ENCODE data around the gene GPC2. TPM values are rescaled to one million over a fixed set of nuclear protein-coding genes. Genes with fewer than 3 reads are reported as not detected.
"Not testable (repeated sequence)": the region's sequence is repeated elsewhere in the genome, so short reads cannot be mapped to it uniquely, and the experiment has no call there.

GPC2 gene
- total RNA-seq, 1 donor = 1.2 TPM

DNA sequence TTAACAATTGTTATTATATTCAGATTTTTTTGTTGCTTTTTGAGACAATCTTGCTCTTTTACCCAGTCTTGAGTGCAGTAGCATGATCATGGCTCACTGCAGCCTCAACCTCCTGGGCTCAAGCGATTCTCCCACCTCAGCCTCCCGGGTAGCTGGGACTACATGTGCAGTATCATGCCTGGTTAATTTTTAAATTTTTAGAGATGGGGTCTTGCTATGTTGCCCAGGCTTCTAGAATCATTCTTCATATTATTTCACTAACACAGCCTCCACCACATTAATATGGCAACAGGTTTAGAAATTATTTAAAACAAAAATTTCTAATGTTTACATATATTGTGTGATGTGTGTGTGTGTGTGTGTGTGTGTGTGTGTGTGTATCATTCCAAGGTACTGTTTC is 29.9 kb downstream of the GPC2 start:
- DNase-seq (ENCODE audit: low read depth) = no peak
- H3K4me3 ChIP-seq (ENCODE audit: low read depth, low read length) = no peak overlapping the region
- TF ChIP-seq, protein P1, sequence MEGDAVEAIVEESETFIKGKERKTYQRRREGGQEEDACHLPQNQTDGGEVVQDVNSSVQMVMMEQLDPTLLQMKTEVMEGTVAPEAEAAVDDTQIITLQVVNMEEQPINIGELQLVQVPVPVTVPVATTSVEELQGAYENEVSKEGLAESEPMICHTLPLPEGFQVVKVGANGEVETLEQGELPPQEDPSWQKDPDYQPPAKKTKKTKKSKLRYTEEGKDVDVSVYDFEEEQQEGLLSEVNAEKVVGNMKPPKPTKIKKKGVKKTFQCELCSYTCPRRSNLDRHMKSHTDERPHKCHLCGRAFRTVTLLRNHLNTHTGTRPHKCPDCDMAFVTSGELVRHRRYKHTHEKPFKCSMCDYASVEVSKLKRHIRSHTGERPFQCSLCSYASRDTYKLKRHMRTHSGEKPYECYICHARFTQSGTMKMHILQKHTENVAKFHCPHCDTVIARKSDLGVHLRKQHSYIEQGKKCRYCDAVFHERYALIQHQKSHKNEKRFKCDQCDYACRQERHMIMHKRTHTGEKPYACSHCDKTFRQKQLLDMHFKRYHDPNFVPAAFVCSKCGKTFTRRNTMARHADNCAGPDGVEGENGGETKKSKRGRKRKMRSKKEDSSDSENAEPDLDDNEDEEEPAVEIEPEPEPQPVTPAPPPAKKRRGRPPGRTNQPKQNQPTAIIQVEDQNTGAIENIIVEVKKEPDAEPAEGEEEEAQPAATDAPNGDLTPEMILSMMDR (IDR thresholded peaks at IDR 0.05; ENCODE audit: insufficient read depth, low read length) = no peak

DNA sequence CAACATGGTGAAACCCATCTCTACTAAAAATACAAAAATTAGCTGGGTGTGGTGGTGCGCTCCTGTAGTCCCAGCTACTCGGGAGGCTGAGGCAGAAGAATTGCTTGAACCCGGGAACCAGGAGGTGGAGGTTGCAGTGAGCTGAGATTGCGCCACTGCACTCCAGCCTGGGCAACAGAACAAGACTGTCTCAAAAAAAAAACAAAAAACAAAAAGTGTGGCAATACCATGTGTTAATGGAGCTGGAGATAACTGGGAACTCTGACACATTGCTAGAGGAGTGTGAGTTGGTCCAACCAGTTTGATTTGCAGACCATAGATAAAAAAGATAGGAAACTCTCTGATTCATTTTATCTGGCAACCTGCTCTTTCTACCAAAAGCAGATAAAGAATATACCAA is 30.8 kb downstream of the GPC2 start:
- peak; percentile 98 for DNase-seq (ENCODE audit: low read depth)
- not testable (repeated sequence) for H3K4me3 ChIP-seq (ENCODE audit: low read depth, low read length)

DNA sequence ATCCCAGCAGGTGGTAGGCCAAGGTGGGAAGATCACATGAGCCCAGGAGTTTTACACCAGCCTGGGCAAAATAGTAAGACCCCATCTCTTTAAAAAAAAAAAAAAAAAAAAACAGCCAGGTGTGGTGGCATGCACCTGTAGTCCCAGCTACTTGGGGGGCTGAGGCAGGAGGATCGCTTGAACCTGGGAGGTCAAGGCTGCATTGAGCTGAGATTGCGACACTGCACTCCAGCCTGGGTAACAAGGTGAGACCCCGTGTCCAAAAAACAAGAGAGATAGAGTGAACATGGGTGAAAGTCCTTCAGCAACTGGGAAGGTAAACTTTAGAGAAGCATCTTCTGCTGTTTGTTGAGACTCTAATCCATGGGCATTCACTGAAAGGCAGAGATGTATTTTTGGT is 34.7 kb downstream of the GPC2 start:
- no peak overlapping the region for H3K4me3 ChIP-seq (ENCODE audit: low read depth, low read length)
- DNase-seq (ENCODE audit: low read depth) = no peak
- TF ChIP-seq, protein P1 (IDR thresholded peaks at IDR 0.05; ENCODE audit: insufficient read depth, low read length) = no peak

DNA sequence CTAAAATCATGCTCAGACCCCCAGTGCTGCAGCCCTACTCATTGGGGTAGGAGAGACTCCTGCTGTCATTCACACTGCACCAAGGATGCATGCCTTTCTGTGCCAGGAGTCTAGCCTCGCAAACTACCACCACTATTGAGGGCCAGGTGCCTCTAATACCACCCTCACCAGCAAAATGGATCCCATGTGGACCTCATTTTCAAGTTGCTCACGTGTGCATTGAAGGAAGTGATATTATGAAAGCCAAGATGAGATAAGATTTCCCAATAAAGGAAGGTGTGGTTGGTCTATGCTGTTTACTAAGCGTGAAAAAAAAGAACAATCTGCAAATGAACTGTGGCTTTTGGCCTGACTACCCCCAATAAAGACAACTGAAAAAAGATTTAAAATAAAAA is 35.6 kb downstream of the GPC2 start:
- no peak overlapping the region for H3K4me3 ChIP-seq (ENCODE audit: low read depth, low read length)
- no peak for DNase-seq (ENCODE audit: low read depth)
- TF ChIP-seq, protein P1 (IDR thresholded peaks at IDR 0.05; ENCODE audit: insufficient read depth, low read length) = no peak

DNA sequence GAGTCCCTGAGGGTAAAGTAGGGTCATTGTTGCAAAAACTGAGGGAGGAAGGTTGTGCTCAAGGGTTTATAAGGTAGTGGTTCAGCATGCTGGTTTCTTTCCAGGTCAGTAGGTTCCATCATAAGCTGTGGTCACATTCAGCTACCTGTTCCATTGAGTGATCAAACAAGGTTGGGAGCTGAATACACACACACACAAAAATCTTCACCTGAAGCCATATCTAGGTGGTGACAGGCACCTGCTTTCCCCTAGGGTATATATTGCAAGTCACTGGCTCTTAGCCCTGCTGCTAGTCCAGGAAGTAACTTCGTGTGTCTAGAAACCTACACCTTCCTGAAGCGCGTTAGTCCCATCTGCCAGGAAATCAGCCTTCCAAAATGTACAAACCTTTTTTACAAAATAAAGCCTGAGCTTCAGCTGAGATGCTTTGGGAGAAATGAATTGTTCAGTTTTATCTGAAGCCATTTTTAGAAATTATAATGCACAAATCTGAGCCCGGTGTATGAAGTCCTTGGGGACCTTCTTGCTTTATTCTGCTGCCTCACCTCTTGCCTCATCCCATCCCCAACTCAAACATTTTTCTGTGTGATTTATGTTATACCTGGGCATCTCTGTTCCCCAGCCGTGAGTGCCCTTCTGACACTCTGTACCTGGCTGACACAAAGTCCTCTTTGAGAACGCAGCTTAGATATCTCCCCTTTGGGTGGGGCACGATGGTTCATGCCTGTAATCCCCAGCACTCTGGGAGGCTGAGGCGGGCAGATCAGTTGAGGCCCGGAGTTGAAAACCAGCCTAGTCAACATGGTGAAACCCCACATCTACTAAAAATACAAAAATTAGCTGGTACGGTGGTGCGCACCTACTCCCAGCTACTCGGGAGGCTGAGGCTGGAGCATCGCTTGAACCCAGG is 39.1 kb downstream of the GPC2 start:
- DNase-seq (ENCODE audit: low read depth) = no peak
- no peak overlapping the region for H3K4me3 ChIP-seq (ENCODE audit: low read depth, low read length)

DNA sequence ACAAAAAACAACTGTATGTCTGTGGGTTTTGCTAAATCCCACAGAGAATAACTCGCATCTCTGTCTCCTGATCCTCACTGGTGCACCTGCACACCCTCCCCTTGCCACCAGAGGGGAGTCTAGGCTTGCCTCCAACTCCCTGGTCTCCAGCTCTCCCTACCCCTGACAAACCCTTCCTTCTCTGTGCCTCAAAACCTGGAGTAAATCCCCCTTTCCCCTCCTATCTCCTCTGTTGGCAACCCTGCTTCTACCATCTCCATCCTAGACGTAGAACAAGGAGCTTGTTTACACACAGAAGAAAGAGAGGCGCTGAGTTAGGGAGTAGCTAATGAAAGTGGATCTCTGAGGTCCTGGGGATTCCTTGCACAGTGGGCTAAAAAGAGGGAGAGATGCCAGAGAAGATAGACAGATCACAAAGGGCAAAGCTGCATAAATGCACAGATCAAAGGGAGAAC is 44.5 kb downstream of the GPC2 start:
- H3K4me3 ChIP-seq (ENCODE audit: low read depth, low read length) = no peak overlapping the region
- peak; percentile 76 for DNase-seq (ENCODE audit: low read depth)
- TF ChIP-seq, protein P1 (IDR thresholded peaks at IDR 0.05; ENCODE audit: insufficient read depth, low read length) = peak; percentile 96

More for the DNA sequence above, 39.1 kb downstream of the GPC2 start:
- TF ChIP-seq, protein P1 (IDR thresholded peaks at IDR 0.05; ENCODE audit: insufficient read depth, low read length) = no peak

DNA sequence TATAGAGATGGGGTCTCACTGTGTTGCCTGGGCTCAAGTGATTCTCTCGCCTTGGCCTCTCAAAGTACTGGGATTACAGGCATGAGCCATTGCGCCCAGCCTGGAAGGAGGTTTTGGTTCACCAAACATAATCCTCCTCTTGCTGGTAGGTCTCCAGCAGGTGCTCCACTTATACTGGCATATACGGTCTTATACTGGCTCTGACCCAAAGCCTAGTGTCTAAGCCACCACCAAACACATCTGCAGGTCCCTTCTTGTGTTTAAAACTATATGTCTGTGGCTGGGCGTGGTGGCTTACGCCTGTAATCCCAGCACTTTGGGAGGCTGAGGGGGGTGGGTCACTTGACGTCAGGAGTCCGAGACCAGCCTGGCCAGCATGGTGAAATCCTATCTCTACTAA is 45.1 kb downstream of the GPC2 start:
- TF ChIP-seq, protein P1 (IDR thresholded peaks at IDR 0.05; ENCODE audit: insufficient read depth, low read length) = no peak
- no peak for DNase-seq (ENCODE audit: low read depth)

More for the DNA sequence above, 45.1 kb downstream of the GPC2 start:
- no peak overlapping the region for H3K4me3 ChIP-seq (ENCODE audit: low read depth, low read length)
